Skin of body (tissue), 2 donors: ENCODE measurements around the gene CD209. TPM values are rescaled to one million over a fixed set of nuclear protein-coding genes. Genes with fewer than 3 reads are reported as not detected.

ENCODE experiments used
- DNase-seq: peaks from one replicate; lab custom pipeline; 2025; lab: John Stamatoyannopoulos, UW
- total RNA-seq: library from RNA; depleted of rRNA; stranded (reverse); fragments of >200 nt; gene quantifications from one replicate; pipeline ENCODE4 v1.2.3, GENCODE V29; 2014

CD209 gene
- total RNA-seq, 1 donor from 2014 or later: 5.8 TPM

- no peak for DNase-seq
Measured at GRCh38 chr19:7706188-7706954, 41.0 kb downstream of the CD209 start.

DNA sequence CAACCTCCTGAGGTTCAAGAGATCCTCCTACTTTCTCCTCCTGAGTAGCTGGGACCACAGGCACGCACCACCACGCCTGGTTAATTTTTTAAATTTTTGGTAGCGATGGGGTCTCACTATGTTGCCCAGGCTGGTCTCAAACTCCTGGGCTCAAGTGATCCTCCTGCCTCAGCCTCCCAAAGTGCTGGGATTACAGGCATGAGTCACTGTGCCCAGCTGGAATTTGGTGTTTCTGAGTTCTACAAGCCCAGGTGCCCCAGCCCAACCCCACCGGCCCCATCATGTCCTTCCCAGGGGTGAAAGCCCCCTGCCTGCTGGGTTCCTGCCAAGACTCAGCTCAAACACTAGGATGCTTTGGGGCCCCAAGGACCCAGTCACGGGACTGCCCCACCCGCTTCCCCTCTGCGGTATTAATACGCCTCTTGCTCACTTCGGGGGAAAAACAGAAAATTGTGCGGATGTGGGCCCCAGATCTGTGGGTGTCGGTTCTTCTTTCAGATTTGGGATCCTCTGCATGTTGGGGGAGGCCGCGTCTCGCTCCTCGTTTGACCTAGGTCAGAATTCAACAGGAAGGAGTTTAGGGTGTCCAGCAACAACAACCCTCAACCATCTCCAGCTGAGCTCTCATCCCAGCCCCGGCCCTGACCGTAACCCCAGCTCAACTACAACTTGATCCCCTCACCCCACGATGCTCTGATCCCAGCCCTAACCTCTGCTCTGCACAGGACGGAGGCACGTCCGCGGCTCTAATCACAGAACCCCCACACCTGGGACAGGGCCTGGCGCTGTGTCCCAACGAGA lies 41.7 kb downstream of the CD209 start:
- no peak for DNase-seq

- no peak for DNase-seq
Measured at GRCh38 chr19:7704280-7705060, 42.9 kb downstream of the CD209 start.

DNA sequence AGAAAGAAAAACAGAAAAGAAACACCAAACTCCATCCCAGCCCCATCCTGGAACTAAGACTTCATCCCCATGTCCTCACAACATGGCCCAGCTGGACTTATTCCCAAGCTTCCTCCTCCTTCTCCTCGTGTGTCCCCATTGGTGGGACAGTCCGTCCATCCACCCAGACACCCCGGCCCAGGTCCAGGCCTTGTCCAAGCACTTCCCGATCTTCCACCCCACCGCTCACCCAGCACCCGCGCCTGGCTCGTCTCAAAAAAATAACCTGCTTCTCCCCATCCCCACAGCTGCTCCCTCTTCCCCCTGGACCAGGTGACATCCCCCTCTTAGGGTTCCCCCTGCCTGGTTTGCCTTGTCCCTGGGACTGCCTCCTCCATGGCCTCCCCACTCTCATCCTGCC lies 44.0 kb downstream of the CD209 start:
- DNase-seq: no peak

- DNase-seq: no peak
Measured at GRCh38 chr19:7701654-7702457, 45.5 kb downstream of the CD209 start, which contains the start of gene FCER2. FCER2 (minus strand) TSS chr19:7702131; CDS start chr19:7699760, 2,371 bp downstream.

- no peak for DNase-seq
Measured at GRCh38 chr19:7701049-7701653, 46.2 kb downstream of the CD209 start.

DNA sequence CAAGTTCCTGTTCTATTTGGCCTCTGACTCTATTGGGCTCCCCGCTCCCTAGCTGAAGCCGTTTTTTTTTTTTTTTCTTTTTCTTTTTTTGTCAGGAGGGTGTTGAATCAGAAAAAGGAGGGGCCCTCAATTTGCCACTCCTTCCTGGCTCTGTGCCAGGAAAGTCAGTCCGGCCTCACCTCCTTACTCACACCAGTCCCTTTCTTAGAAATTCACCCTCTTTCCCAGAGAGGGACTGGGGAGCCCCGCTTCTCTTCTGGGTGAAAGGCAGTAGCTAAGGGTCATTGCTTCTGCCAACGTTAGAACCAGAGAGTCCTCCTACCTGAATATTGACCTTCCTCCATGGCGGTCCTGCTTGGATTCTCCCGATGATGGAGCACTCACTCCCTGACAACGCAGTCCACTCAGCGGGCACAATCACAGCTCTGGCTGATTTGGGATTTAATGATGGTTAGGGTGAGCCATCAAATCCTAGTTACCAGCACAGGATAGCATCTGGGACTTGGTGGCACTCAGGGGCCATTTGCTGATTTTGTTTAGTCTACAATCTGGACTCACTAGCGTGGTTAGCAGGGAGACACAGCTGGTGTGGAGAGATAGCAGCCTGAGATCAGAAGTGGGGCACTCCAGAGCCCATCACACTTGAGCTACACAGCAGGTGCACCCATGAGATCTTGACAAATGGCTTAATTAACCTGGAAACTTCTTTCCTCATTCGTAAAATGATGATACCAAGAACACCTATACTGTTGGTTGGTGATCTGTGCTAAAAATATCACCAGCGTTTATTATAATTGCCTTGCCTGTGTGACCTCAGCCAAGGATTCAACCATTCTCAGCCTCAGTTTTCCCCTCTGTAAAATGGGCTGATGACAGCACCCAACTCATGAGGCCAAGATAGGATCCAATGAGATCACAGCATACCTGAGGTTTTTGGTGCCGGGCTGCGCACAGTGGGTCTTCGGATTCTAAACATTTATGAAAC lies 47.6 kb downstream of the CD209 start:
- DNase-seq: no peak

DNA sequence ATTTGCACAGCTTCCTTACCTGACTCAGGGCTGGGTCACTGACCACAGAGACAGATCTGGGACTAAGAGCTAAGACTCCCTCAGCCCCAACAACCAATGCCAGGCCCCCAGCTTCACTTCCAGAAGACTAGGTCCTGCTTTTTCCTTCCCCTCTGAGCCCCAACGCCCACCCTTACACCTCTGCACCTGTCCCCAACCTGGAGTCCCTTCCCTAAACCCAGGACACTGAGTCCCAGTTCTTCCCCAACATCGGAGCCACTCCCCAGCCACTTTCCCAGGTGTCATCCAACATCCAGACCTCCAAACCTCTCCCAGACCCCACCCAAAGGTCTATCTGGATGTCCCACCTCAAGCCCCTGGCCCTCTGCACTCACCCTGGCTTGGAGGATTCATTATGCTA lies 48.3 kb downstream of the CD209 start:
- DNase-seq: no peak

DNA sequence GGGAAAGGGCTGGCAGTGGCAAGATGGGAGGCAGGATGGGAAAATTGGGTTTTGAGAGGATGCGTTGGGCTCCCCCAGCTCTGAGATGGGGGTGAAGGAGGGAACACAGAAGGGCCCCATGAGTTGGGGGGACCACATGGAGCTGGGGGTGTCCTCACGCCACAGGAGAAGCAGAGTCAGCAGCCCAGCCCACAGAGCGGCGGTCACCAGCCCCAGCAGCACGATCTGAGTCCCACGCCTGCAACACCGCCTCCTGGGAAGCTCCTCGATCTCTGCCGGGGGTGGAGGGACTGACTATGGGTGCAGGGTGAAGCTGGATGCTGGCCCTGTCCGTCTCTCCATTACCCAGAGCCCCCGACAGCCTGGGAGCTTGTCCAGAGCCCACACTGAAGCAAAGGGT lies 48.8 kb downstream of the CD209 start:
- no peak for DNase-seq

DNA sequence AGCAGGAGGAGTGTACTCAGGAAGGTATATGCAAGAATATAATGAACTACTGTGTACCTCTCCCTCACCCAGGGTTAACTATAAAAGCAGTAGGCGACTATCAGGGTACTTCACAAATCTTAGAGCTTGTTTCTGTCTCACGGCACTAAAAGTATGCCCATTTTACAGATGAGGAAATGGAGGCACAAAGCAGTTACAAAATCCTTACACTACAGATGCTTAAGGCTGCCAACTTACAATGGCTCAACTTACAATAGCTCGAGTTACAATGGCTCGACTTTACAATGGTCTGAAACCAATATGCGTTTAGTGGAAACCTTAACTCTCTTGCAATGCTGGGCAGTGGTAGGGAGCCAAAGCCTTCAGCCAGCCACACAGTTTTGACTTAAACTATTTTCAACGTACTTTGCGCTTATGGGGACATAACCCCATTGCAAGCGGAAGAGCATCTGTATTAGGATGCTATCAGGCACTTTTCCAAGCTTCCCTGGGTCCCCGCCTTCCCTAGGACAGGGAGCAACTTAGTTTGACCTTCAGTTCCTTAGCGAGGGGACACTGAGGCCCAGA lies 49.5 kb downstream of the CD209 start:
- no peak for DNase-seq

DNA sequence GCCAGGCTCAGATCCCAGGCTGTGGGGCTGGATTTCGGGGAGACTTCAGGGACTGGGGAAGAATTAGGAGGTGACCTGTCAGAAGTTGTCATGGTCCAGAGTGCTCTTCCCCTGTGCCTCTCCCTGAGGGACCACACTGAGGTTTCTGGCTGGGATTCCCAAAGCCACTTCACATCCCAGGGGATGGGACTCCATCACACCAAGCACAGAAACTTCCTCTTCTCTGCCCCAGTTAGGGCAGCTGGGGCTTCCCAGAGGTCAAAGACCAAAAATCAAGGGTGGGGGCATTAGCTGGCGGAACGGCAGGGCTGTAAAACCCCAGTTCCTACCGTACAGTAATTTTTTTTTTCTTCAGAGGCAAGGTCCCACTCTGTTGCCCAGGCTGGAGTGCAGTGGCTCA lies 52.8 kb downstream of the CD209 start:
- DNase-seq: no peak

DNA sequence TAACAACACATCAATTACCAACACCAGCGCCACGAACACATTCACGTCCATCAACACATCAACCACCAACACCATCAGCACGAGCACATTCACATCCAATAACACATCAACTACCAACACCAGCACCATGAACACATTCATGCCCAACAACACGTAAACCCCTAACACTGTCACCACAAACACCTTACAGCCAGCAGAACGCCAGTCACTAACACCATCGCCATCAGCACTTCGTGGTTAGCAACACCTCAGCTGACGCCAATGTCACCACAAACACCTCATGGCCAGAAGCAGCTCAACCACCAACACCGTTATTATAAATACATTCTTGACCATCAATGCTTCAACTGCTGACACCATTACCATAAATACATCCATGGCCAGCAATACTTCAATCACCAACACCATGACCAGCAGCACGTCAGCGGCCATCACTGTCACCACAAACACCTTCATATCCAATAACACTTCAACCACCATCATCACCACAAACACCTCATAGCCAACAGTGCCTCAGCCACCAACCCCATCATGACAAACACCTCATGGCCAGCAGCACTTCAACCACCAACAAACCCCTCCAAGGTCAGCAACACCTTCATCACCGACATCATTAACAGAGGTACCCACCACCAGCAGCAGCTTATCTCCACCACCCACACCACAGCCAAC lies 54.8 kb downstream of the CD209 start:
- DNase-seq: no peak

DNA sequence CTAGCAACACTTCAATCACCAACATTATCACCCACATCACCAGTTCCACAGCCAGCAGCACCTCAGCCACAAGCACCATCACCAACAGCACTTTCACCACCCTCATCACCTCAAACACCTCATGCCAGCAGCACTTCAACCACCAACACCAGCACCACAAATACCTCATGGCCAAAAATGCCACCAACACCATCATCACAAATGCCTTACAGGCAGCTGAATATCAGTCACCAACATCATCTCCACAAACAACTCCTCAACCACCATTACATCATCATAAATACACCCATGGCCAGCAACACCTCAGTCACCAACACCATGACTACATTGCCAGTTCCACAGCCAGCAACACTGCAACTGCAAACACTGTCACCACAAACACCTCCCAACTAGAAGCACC lies 55.8 kb downstream of the CD209 start:
- DNase-seq: no peak

- no peak for DNase-seq
Measured at GRCh38 chr19:7690779-7691258, 56.5 kb downstream of the CD209 start.
